GM03348 (cell line): ENCODE measurements around the gene HOXA10.

ENCODE experiments used
- DNase-seq: peaks from one replicate; pipeline ENCODE4 v3.0.0; 2012; ENCODE audit warnings: low spot score

Gene HOXA10

DNA sequence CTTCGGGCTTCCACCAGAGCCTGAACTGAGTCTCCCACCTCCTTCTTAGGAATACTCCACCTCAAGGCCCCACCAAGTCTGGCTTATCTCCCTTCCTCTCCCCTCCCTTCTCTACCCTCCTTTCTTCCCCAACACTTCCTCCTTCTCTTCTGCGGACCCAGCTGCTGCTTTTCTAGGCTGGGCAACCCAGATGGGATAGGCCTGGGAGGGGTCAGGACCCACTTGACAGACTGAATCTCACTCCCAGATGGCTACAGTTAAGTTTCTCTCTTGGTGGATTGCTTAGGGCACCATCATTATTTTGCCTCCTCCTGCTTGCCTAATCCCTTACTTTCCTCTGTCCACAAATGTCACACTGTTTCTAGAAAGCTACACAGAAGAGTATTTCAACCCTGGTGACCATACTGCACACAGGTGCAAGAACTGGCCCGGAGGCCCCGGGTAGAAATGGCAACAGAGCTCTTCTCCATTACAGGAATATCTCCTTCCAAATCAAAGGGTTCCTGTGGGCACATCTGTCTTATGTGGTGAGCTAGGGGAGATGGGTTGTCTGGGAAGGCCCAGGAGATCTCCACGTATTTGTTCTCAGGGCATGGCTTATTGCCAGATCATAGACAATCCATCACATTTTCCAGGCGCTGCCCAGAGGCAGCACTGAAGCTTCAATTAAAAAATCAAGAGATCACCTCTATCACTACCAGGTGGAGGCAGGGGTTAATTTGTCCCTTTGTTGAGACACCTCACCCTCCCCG is 16.1 kb upstream of the HOXA10 start:
- no peak for DNase-seq

DNA sequence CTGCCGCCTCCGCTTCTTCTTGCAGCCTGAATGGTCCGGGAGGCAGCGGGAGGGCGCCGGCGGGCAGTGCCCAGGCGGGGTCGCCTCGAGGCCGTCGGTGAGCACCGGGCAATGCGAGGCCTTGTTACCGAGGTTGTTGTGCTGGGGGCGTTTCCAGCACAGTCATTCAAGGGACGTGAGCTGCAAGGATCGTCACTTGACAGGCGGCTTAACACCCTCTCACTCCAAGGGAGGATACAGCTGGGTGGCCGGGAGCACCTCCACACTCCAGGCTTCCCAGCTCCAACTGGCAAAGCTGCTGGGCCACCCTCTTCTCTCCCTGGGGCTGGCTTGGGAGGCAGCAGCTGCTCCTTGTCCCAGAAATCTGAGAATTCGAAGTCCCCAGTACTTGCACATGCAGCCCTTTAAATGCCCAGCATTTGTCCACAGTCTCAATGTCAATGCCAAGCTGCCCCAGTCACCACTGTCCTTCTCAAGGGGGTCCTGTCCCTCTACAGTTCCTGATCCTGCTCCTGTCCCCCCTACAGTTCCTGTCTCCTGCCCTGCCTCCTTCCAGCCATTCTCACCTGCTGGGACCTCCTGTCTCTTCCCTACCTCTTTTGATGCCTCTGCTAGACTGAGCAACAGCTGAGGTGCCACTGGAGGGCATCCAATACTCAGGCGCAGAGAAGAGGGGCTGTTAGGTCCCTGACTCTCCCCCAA is 15.3 kb upstream of the HOXA10 start:
- no peak for DNase-seq

DNA sequence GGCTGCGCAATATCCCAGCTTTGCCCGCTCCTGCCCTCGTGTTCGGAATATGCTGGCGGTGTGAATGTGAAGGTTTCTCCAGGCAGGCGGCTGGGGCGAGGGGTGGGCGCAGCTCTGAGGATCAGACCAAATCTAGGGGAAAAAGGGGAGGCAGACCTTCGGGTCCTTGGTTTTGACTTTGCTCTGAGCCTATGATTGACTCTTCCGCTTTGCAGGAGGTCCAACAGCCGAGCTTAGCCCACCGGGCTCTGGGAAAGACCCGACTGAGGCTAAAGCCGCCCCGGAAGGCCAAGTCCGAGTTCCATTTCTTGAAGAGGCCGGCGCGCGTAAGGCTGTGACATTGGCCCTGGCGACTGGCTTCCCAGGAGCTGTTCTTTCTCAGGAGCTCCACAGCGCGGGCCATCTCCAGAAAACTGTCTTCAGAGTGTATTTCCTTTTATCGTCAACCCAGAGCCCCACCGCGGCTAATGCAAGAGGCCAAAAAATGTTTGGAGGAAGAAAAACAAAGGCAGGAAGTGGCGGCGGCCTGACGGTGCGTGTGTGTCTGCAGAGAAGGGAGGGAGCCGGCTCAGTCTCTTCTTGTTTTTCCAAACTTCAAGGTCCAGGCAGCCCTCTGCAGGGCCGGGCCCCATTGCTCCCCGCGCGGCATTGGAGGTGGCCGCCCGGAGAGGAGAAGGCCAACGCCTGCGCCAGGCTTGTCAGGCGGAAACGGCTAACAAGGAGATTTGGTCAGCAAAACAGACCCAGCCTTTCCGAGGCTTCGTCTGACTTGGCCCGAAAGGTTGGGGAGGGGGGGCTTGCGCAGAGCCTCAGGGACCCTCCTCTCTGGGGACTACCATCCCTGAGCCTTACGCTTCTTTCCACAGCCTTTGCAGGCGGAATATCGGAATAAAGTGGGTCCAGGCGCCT is 14.5 kb upstream of the HOXA10 start:
- no peak for DNase-seq

DNA sequence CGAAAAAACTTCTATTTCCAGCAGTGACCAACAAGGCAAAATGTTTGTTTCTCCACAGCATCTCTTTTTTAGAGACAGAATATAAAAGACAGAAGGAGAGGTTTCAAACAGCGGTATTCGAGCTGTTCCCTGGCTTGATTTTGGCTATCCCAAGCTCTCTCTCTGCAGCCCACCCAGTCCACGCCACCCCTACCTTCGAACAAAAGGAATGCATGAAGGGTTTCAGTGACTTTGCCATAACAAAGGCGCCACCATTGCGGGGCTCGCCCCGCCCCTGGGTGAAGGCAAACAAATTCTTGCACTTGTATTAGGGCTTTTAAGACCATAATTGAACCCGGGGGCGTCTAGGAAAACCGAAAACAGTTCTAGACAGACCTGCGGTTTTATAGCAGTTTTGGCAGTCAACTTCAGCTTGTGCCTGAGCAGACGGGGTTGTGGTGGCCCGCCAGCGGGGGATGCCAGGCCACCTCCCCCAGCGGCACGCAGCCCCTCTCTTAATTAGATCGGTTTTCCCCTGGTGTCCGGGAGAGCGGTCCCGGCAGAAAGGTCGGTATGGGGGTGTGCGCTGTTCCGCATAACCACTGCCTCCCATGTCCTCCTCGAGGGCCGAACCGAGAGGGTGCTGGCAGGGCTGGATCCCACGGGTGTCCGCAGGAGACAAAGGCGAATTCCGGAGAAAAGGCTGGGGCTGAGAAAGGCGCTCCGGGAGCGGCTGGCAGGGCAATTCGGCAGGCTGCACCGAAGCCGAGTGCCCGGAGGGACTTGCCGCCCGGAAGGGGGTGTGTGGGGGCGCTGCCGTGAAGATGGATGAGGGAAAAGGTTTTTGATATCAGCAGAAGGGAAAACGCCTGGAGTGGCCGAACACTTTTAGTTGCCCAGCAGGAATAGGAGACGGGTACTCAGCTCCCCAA is 13.6 kb upstream of the HOXA10 start:
- no peak for DNase-seq

DNA sequence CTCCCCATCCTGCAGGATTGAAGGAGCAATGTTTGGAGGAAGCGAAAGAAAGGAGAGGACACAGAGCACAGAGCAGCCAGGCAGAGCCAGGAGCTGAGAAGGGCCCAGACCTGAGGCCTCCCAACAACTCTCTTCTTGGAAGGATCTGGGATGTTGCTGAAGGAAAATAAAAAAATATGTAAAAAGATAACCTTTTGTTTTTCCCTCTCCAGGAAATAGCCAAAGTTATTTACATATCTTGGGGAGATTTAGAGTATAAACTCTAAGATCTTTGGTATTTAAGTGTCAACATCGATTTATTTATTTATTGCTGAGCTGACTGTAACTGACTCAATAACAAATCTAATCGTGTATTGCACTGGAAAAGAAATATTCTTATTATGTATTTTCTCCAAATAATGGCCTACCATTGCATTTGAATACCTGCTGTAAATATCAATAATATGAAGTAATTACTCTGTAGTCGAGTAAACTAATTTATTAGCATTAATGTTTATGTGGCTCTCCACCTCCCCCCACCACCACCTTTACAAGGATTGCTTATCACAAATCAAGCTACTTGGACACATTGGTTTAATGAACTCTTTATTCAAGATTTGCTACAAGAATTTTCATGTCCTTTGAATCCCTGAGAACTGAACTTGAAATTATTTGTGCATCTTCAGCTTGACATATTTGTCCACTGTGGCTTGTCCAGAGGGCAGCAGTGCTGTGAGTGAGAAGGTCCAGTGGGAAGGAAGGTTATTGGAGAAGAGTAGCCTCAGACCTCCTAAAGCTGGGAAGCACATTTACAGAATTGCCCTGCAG is 12.8 kb upstream of the HOXA10 start:
- peak; percentile 30 for DNase-seq

DNA sequence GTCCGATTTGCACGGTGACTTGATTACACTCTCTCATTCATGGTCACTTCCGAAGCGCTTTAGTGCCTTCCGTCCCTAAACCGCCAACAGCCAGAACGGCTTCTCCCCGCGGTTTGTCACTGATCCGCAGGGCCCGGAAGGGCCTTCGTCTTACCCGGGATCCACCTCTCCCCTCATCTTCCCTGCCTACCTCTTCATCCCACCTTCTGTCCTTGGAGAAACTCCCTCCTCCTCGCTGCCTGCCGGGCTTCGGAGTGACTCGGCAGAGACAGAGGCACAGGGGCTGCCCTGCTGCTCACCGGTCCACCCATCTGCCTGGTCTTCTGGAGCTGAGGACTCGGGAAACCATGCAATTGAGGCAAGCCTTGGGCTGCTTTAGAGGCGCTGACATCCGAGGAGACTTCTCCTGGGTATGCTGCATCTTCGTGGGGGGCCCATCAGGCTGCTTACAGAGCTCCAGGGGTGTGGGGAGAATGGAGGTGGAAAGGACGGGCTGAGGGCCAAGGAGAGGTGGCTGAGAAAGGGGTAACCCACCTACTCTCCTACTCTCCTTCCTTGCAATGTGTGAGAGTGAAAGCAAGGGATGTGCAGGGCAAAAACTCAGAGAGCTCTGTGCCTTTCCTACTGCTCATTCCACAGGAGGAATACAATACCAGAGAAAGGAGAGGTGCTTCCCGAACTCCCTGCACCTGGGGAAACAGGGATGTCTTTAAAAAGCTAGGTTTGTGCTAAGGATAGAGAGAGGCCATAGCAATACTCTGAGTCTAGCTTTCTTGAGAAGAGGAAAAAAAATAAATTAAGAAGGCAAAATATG is 11.9 kb upstream of the HOXA10 start:
- peak; percentile 39 for DNase-seq

DNA sequence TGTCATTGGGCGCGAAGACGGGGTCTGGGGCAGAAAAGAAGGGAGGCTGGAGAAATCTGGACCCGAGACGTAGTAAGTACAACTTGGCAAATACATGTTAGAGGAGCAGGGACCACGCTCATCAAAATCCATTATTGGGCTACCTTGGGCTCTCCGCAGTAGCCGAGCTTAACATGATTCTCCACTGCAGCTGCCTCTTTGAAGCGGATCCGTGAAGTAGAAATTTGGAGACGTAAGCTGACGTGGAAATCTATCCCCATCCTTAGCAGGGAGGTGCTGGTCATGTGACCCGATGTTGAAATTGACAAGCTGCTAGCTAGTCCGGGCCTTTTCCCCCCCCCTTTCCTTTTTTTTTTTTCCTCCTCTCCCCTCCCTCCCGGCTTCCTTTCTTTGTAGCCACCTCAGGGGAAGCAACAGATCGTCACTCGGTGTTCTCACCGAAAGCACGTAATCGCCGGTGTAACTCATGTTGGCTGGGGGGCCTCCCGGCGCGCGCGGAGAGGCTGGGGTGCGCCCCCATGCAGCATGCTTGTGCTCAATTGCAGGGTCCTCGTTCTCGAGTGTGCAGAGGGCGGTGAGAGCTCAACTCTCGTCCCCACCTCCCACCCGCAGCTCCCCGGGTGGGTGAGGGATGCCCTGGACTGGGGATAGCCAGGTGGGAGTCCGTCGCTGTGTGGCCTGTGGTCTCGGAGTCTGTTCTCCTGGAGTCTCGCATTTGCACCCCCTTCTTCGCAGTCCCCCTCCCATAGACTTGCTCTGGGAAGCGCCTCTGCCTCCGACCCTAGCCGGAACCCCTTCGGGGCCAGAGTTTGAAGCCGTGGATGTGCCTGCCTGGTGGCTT is 11.1 kb upstream of the HOXA10 start, which contains the start of gene HOXA11:
Gene HOXA11, minus strand, starts transcription at position 220 of the 841 bp plus-strand sequence. Its CDS starts 88 bp downstream, at position 132.
- peak; percentile 95 for DNase-seq

DNA sequence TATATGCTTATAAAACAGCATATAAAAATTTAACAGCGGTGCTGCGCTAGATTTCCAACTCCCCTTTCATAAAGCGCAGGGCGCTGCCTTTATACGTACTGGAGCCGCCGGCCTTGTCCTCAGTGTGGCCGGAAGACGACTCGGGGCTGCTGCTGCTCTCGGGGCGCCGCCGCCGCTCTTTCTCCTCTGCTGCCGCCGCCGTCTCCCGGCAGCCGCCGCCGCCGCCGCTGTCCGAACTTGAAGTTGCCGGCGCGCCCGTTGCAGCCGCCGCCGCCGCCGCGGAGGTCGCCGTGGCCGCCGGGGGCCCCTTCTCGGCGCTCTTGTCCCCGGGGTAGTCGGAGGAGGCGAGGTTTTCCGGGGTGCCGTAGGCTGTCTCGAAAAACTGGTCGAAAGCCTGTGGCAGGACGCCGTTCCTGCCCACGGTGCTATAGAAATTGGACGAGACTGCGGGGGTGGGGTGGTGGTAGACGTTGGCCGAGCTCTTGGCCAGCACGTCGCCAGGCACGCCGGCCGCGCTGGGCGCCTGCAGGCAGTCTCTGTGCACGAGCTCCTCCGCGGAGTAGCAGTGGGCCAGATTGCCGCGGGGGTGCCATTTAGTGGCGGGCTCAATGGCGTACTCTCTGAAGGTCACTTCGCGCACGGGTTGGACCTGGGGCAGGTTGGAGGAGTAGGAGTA is 10.4 kb upstream of the HOXA10 start:
- peak; percentile 56 for DNase-seq

DNA sequence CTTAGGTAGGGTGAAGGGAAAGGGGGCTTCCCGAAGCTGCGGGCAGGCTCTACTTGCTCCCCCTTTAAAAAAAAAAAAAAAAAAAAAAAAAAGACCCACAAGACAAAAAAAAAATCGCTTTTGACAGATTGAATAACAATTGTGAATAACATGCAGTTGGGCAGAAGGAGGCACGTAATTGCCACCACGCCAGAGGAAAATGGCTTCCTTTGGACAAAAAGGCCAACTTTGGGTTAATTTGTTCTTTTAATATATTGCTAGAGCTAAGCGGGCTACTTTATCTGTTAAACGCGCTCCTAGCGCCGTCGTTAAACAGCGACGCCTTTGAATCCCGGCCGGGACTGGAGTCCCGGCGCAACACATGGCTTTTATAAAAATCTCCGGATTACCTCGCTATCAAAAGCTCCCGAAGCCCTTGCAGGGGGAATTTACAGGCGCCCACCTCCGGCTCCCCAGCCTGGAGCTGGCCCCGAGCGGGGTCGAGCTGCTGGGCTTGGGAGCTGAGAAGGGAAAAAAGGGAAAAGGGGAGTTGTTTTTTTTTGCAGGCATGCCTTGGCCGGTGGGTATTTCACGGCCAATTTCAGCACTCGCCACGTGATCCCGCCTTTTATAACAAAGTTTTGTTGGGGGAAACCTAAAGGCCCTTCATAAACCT is 9.7 kb upstream of the HOXA10 start:
- DNase-seq: peak; percentile 46

DNA sequence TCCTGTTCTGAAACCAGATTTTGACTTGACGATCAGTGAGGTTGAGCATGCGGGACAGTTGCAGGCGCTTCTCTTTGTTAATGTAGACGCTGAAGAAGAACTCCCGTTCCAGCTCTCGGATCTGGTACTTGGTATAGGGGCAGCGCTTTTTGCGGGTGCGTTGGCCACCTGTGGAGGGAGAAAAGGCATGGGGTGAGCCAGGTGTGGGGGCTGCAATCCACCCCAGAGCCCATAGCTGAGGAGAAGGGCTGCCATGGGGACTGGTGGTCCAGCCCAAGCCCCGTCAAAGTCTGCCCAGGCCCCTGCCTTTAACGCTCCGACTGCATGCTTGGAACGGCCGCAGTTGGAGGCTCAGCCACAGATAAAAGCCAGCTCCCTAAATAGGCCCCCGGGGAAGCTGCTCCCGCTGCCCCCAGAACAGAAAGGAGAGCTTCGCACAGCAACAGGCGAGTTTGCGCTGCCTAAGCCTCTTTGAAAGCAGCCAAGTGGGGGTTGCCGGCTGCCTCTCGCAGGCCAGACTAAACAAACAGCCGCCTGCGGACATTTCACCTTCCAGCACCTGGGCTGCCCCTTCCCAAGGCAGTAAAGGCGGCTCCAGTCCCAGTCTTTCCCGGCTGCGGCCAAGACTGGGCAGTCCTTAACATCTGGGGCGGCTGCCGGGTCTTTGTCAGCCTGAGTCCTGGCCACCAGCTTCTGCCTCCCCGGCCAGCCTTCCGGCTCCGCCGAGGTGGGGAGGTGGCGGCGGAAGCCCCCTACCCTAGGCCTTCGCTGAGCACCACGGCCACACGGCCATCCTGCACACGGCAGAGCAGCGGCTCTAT is 9.0 kb upstream of the HOXA10 start:
- DNase-seq: peak; percentile 39

DNA sequence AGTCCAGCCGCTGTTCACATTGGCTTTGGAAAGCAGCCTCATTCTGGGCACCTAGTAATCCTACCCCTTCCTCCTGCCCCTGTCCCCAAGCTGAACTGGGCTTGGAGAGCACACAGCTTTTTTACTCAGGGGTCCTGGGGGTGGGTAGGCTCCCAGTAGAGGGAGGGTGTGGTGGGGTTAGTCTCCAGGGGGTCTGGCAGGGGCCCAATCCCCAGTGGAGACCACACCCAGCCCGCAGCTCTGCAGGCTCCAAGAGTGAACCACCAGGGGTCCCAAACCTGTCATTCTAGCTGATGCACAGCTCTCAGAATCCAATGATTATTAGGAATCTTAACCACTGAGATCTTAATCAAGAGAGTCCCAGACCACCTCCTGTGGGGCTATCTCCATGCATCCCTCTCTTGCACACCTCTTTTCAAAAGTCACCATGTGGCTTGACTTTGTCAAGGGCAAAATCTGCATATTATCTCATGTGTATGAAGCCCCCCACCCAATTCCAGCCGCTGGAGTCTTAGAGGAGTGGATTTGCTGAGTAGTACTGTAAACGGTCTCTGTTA is 8.2 kb upstream of the HOXA10 start:
- DNase-seq: no peak

DNA sequence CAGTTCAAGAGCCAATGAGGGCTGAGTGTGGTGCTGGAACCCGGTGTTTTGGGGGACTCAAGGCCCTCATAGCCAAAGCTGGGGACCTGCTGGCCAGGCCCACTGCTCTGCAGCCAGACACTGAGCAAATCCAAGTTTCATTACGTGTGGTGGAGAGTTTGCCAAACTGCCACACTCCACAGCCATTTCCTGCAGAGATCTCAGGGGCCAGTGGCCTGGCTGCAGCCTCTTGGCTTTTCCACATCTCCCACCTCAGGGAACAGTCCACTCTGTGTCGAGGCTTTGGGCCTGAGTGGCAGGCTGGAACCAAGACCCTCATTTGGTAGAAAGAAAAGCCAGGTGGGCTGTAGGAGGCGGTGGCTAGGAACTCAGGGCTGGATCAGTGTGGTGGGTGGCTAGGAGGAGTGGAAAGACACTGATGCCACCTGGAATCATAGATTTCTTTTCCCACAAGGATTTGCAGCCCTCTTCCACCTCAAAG is 7.7 kb upstream of the HOXA10 start:
- peak; percentile 44 for DNase-seq

DNA sequence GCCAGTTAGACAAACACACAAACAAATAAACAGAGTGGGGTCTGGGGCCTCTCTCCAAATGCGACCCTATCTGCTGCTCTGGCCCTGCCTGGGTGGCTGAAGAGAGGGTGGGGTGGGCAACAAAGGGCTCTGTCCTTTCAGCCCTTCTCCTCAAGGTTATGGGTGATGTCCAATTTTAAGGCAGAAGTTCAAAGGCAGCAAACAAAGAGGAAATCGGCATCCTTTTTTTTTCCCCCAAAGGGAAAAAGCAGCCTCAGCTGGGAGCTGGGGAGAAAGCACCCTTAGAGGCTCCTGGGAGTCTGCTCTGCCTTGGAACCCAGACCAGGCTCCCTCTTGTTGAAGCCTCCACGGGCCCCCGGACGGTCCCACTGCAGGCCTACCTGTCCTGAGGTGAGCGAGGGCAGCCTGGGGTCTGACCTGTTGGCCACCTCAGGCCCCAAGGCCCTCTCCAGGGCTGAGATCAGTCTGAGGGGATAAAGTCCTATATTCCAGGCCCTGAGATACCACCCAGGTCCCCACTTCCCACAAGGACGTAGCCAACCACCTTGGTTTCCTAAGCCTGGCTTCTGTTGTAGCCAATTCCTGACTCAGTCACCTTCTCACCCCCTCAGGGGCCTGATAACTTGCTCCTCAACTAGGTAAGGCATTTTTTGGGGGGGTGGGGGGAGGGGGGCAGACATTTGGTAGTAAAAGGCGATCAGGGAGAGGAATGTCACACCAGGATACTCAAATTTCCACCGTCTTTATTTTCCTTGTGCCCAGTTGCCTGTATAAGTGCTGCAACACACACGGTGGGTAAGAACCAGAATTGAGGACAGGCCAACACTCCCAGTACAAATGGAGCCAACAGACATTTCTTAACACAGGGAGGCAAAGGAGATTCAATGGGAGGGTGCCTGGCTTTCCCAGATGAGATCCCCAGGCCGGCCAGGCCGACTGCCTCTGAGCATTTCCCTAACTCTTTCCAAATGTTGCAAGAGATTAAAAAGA is 6.6 kb upstream of the HOXA10 start:
- DNase-seq: peak; percentile 39

DNA sequence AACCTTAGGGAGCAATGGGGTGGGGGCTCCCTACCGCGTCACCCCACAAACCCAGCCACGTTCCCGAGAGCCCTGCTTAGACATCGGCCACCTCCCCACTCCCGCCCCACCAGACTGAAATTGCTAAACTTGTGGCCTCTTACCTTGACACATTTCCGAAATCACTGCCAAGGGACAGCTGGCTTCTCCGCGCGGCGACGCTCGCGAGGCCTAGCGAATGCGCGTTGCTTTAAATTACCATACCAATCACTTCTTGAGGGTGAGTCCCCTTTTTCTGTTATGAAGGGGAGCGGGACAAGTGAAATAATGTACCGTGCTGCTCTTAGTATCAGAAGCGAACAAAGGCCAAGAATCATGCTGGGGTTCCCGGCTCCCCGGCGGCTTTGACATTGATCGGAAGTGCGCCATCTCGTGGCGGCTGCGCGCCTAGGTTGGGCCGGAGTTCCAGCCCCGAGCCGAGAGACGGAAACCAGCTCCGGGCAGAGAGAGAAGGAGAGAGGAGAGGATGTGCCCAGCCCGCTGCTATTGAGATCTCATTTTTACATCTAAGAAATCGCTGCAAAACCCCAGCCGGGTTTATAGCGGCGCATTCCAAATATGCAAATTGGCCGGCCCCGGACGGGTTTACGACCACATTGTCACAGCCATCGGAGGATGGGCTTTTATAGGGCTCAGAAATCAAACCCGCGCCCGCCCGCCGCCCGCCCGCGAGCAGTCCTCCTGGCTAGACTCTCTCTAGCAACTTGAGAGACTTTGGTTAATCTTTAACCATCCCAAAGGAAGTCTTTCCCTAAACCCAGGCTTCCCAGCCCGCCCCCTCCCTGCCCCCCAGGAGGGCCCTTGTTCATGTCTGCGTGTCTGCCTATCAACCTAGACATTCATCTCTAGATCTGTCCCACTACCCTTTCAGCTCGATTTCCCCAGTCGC is 5.6 kb upstream of the HOXA10 start:
- peak; percentile 89 for DNase-seq
